Epithelial cell of prostate (primary cell): ENCODE data around the gene VCP.
"Not testable (repeated sequence)": the region's sequence is repeated elsewhere in the genome, so short reads cannot be mapped to it uniquely, and the experiment has no call there.

ENCODE experiments used
- DNase-seq: peaks from one replicate; pipeline ENCODE4 v3.0.0-alpha.2; 2011; ENCODE audit warnings: low read depth, low spot score
- H3K27ac ChIP-seq: fragments of 450-650 bp; 2 replicates; pipeline ENCODE4 v1.5.1; 2017; ENCODE audit warnings: mild to moderate bottlenecking

VCP gene

GRCh38 chr9:35029241-35029640 lies 43.2 kb downstream of the VCP start:
- peak overlapping the region; percentile 65 for H3K27ac ChIP-seq
- DNase-seq = no peak

GRCh38 chr9:35028341-35028740 lies 44.1 kb downstream of the VCP start:
- H3K27ac ChIP-seq = peak overlapping the region; percentile 65
- no peak for DNase-seq

- peak overlapping the region; percentile 65 for H3K27ac ChIP-seq
- no peak for DNase-seq
Measured at GRCh38 chr9:35027860-35028259, 44.6 kb downstream of the VCP start.

- DNase-seq = no peak
- peak overlapping the region; percentile 65 for H3K27ac ChIP-seq
Measured at GRCh38 chr9:35027374-35027773, 45.1 kb downstream of the VCP start.

GRCh38 chr9:35026671-35027070 lies 45.8 kb downstream of the VCP start:
- H3K27ac ChIP-seq = peak overlapping the region; percentile 26
- no peak for DNase-seq

GRCh38 chr9:35023443-35023842 lies 49.0 kb downstream of the VCP start:
- H3K27ac ChIP-seq, DNase-seq: not testable (repeated sequence)

GRCh38 chr9:35014517-35014916 lies 57.9 kb downstream of the VCP start:
- no peak for DNase-seq

GRCh38 chr9:35010351-35010958 lies 62.0 kb downstream of the VCP start:
- H3K27ac ChIP-seq = no peak overlapping the region
- DNase-seq = no peak

More at GRCh38 chr9:35014517-35014916, 57.9 kb downstream of the VCP start:
- no peak overlapping the region for H3K27ac ChIP-seq
